HCT116 (cell line): ENCODE data around the gene IL15. TPM values are rescaled to one million over a fixed set of nuclear protein-coding genes. Genes with fewer than 3 reads are reported as not detected.

Experiments used
- ATAC-seq: fragments of 200-7000 bp; cut with Tn5 transposase; 2 replicates; pipeline ENCODE4 v1.9.1; 2020; ENCODE audit warnings: mild to moderate bottlenecking, moderate library complexity
- BruUV-seq: library from RNA; stranded (reverse); fragments of 400-500 nt; replicated peaks from 2 replicates; lab custom pipeline; 2021; lab: Mats Ljungman, UMichigan
- CTCF ChIA-PET: fragments of 300-600 bp; sonication (Branson Sonifier 250); formaldehyde crosslinking; loops from one replicate; lab custom pipeline; 2021; ENCODE audit warnings: antibody characterized with exemption; lab: Charles Lee
- POLR2A ChIA-PET: fragments of 300-600, 350-600 bp; sonication (Branson Sonifier 250); formaldehyde crosslinking; loops from one replicate; lab custom pipeline; 2021; ENCODE audit warnings: antibody characterized with exemption; lab: Charles Lee
- RAD21 ChIA-PET, 2 experiments: fragments of 300-600 bp; sonication (Branson Sonifier 250); formaldehyde crosslinking; loops; one replicate each; lab custom pipeline; 2023; ENCODE audit warnings: low total read pairs in 2 of 2; ENCODE audit not compliant: uncharacterized antibody in 2 of 2, unreplicated experiment in 2 of 2, low non-redundant PET in 1 of 2; lab: Charles Lee
- DNase-seq: peaks from one replicate; pipeline ENCODE4 v3.0.0-alpha.2; 2010; ENCODE audit warnings: low read depth, low spot score
- H2AFZ ChIP-seq: fragments of 200-600 bp; shearing (Covaris generic), sonication (generic); 2 replicates; pipeline ENCODE4 v1.6.1; 2017; ENCODE audit warnings: low read depth, mixed run types, mixed read lengths, antibody characterized with exemption, low read length; ENCODE audit not compliant: poor library complexity, severe bottlenecking
- H3K27ac ChIP-seq: 2 replicates; pipeline ENCODE4 v1.5.1; 2012; ENCODE audit warnings: low read depth, low read length
- H3K27me3 ChIP-seq: fragments of 200-600 bp; sonication (generic); 2 replicates; pipeline ENCODE4 v1.6.1; 2016; ENCODE audit warnings: mixed run types, low read length, mixed read lengths; ENCODE audit not compliant: insufficient read depth
- H3K36me3 ChIP-seq, 2 experiments: fragments of 200-500 bp in 1 of 2; fragments of 200-600 bp in 1 of 2; sonication (Bioruptor generic) in 1 of 2; sonication (generic) in 1 of 2; 2 replicates each; pipeline versions ENCODE4 v1.5.1 to v1.6.1; 2014 to 2016; ENCODE audit warnings: low read length in 2 of 2, inconsistent platforms in 1 of 2, mixed read lengths in 1 of 2, mixed run types in 1 of 2; ENCODE audit not compliant: insufficient read depth in 2 of 2, control insufficient read depth in 1 of 2
- H3K4me1 ChIP-seq, 2 experiments: fragments of 200-600 bp in 1 of 2; sonication (generic) in 1 of 2; 2 replicates each; pipeline versions ENCODE4 v1.5.1 to v1.6.1; 2012 to 2017; ENCODE audit warnings: low read length in 2 of 2, inconsistent platforms in 1 of 2, mild to moderate bottlenecking in 1 of 2, mixed read lengths in 1 of 2, mixed run types in 1 of 2, moderate library complexity in 1 of 2; ENCODE audit not compliant: insufficient read depth in 2 of 2, control insufficient read depth in 1 of 2
- H3K4me2 ChIP-seq: fragments of 200-600 bp; sonication (generic); 2 replicates; pipeline ENCODE4 v1.6.1; 2017; ENCODE audit warnings: mixed run types, low read length, mixed read lengths
- H3K4me3 ChIP-seq, 2 experiments: fragments of 200-600 bp in 1 of 2; sonication (generic) in 1 of 2; replicated peaks in 1 of 2; 2 replicates each; pipeline ENCODE4 v1.5.1; 2011 to 2016; ENCODE audit warnings: low read length in 2 of 2, control low read depth in 1 of 2, low read depth in 1 of 2, mild to moderate bottlenecking in 1 of 2, mixed read lengths in 1 of 2, mixed run types in 1 of 2
- H3K79me2 ChIP-seq: fragments of 200-600 bp; sonication (generic); 2 replicates; pipeline ENCODE4 v1.6.1; 2017; ENCODE audit warnings: mild to moderate bottlenecking, mixed run types, low read length, moderate library complexity, mixed read lengths; ENCODE audit not compliant: insufficient read depth
- H3K9ac ChIP-seq: fragments of 200-600 bp; sonication (generic); 2 replicates; pipeline ENCODE4 v1.6.1; 2016; ENCODE audit warnings: low read length, mixed read lengths
- H3K9me2 ChIP-seq: fragments of 200-600 bp; sonication (generic), shearing (Covaris generic); 2 replicates; pipeline ENCODE4 v1.6.1; 2017; ENCODE audit warnings: mixed run types, mild to moderate bottlenecking, moderate library complexity; ENCODE audit not compliant: insufficient read depth
- H3K9me3 ChIP-seq, 2 experiments: fragments of 200-500 bp in 1 of 2; fragments of 200-600 bp in 1 of 2; sonication (Bioruptor generic) in 1 of 2; sonication (generic) in 1 of 2; 2 replicates each; pipeline ENCODE4 v1.6.1; 2014 to 2017; ENCODE audit warnings: low read length in 2 of 2, mixed read lengths in 2 of 2, inconsistent platforms in 1 of 2, low read depth in 1 of 2, mild to moderate bottlenecking in 1 of 2, mixed run types in 1 of 2, moderate library complexity in 1 of 2; ENCODE audit not compliant: control insufficient read depth in 1 of 2, insufficient read depth in 1 of 2
- H4K20me1 ChIP-seq: fragments of 200-600 bp; sonication (generic), shearing (Covaris generic); 2 replicates; pipeline ENCODE4 v1.6.1; 2017; ENCODE audit warnings: mixed run types, mild to moderate bottlenecking, moderate library complexity; ENCODE audit not compliant: insufficient read depth
- CBX3 ChIP-seq: IDR thresholded peaks from 2 replicates; pipeline ENCODE4 v1.6.1; 2012; ENCODE audit warnings: low read depth
- CEBPB ChIP-seq: IDR thresholded peaks from 2 replicates; pipeline ENCODE4 v1.6.1; 2012; ENCODE audit warnings: low read depth
- EGR1 ChIP-seq: IDR thresholded peaks from 2 replicates; pipeline ENCODE4 v1.6.1; 2012; ENCODE audit warnings: low read depth
- EZH2 ChIP-seq: fragments of 200-600 bp; sonication (generic); IDR thresholded peaks from 2 replicates; pipeline ENCODE4 v1.6.1; 2017; ENCODE audit warnings: antibody characterized with exemption, mixed run types
- EZH2phosphoT487 ChIP-seq: fragments of 200-600 bp; IDR thresholded peaks from 2 replicates; pipeline ENCODE4 v1.6.1; 2018; ENCODE audit warnings: antibody characterized with exemption, borderline replicate concordance
- JUND ChIP-seq: IDR thresholded peaks from 2 replicates; pipeline ENCODE4 v1.6.1; 2012
- MAX ChIP-seq: IDR thresholded peaks from 2 replicates; pipeline ENCODE4 v1.6.1; 2012
- POLR2A ChIP-seq: IDR thresholded peaks from 2 replicates; pipeline ENCODE4 v1.7.0; 2011; ENCODE audit warnings: borderline replicate concordance; ENCODE audit not compliant: insufficient read depth, insufficient read length; ENCODE audit errors: extremely low read depth
- POLR2AphosphoS5 ChIP-seq: IDR thresholded peaks from 2 replicates; pipeline ENCODE4 v1.6.1; 2011; ENCODE audit warnings: mild to moderate bottlenecking, low read depth, low read length, moderate library complexity
- SIN3A ChIP-seq: IDR thresholded peaks from 2 replicates; pipeline ENCODE4 v1.6.1; 2012; ENCODE audit warnings: low read depth
- SP1 ChIP-seq: IDR thresholded peaks from 2 replicates; pipeline ENCODE4 v1.6.1; 2012; ENCODE audit warnings: low read depth
- SRF ChIP-seq: IDR thresholded peaks from 2 replicates; pipeline ENCODE4 v1.6.1; 2012; ENCODE audit warnings: low read depth
- TCF7L2 ChIP-seq: IDR thresholded peaks from 2 replicates; pipeline ENCODE4 v1.7.0; 2011; ENCODE audit warnings: borderline replicate concordance, inconsistent platforms; ENCODE audit not compliant: insufficient read depth, insufficient read length; ENCODE audit errors: extremely low read depth
- YY1 ChIP-seq: IDR thresholded peaks from 2 replicates; pipeline ENCODE4 v1.6.1; 2011; ENCODE audit warnings: low read length, low read depth, moderate library complexity, mild to moderate bottlenecking; ENCODE audit not compliant: insufficient replicate concordance; ENCODE audit errors: extremely low read depth
- ZBTB33 ChIP-seq: IDR thresholded peaks from 2 replicates; pipeline ENCODE4 v1.6.1; 2011; ENCODE audit warnings: mild to moderate bottlenecking, low read length, moderate library complexity; ENCODE audit not compliant: insufficient replicate concordance; ENCODE audit errors: extremely low read depth
- ZFX ChIP-seq: fragments of 450-650 bp; IDR thresholded peaks from 2 replicates; pipeline ENCODE4 v1.6.1; 2017
- intact Hi-C: fragments of 100-400 bp; cut with micrococcal nuclease; formaldehyde crosslinking; loops from 2 replicates; pipeline ENCODE4 v1.10.0; 2022
- total RNA-seq: library from RNA; stranded (reverse); gene quantifications from one replicate; pipeline ENCODE4 v1.2.1, GENCODE V29; 2021; ENCODE audit not compliant: unreplicated experiment

IL15 gene
- total RNA-seq, 1 experiment from 2014 or later = 1.2 TPM

- no peak overlapping the region for H3K27ac ChIP-seq
- H3K9ac ChIP-seq = no peak overlapping the region
- no peak for ATAC-seq
- H2AFZ ChIP-seq = no peak overlapping the region
- intact Hi-C loops = no loop called here
- RAD21 ChIA-PET = no interaction called here
- CTCF ChIA-PET = no interaction called here
- H3K27me3 ChIP-seq = no peaks in the 10 kb centered on the region
- no peak for TF ChIP-seq YY1
- no peak for TF ChIP-seq EGR1
- TF ChIP-seq POLR2AphosphoS5 = no peak
- no peak for TF ChIP-seq SP1
- TF ChIP-seq EZH2 = no peak
- no peak for TF ChIP-seq ZBTB33
- no peak for TF ChIP-seq EZH2phosphoT487
- TF ChIP-seq POLR2A = no peak
- no peak for TF ChIP-seq TCF7L2
- no peak for TF ChIP-seq CBX3
- TF ChIP-seq SIN3A = no peak
- no peak for TF ChIP-seq MAX
- TF ChIP-seq SRF = no peak
- no peak for TF ChIP-seq ZFX
- TF ChIP-seq JUND = no peak
- no peak for TF ChIP-seq CEBPB
- H3K9me2 ChIP-seq = no peaks in the 10 kb centered on the region
- no TSS peak for BruUV-seq
- H3K9me3 ChIP-seq = no peaks in the 10 kb centered on the region
- DNase-seq = no peak
- H3K36me3 ChIP-seq = no peaks in the 10 kb centered on the region
- no peaks in the 10 kb centered on the region for H4K20me1 ChIP-seq
- POLR2A ChIA-PET = no interaction called here
- no peak overlapping the region for H3K4me3 ChIP-seq
- H3K4me1 ChIP-seq = no peaks in the 10 kb centered on the region
- H3K79me2 ChIP-seq = no peaks in the 10 kb centered on the region
- H3K4me2 ChIP-seq = no peak overlapping the region
Observed at GRCh38 chr4:141772838-141773237, 136.5 kb downstream of the IL15 start.
